Activated T-cell treated with anti-CD3 and anti-CD28 coated beads for 48 hours (primary cell): ENCODE measurements around the gene PCED1A.
A peak's percentile ranks its signal among the peaks of the same experiment; 100 is the strongest.
"Not testable (repeated sequence)": the region's sequence is repeated elsewhere in the genome, so short reads cannot be mapped to it uniquely, and the experiment has no call there.

ENCODE experiments used
- DNase-seq: peaks from one replicate; pipeline ENCODE4 v3.0.0-alpha.2; 2020; ENCODE audit warnings: low read depth

PCED1A gene

DNA sequence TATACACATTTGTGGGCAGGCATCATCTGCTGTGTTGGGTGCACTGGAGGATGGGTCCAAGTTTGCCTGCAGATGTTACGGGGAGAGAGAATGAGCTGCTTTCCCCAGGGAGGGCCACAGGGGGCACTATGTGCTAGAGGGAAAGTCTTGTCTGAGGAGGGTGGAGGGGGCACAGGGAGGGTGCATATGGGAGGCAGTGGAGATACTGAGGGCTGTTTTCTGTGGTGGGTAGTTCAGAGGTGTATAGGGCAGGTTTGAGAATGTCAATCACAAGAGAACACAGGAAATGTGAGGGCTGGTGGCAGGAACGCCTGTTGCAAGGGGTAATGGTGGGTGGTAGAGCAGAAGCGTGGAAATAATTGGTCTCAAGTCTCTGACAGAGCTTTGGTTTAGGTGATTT, 25.2 kb upstream of the PCED1A start:
- peak; percentile 56 for DNase-seq

DNA sequence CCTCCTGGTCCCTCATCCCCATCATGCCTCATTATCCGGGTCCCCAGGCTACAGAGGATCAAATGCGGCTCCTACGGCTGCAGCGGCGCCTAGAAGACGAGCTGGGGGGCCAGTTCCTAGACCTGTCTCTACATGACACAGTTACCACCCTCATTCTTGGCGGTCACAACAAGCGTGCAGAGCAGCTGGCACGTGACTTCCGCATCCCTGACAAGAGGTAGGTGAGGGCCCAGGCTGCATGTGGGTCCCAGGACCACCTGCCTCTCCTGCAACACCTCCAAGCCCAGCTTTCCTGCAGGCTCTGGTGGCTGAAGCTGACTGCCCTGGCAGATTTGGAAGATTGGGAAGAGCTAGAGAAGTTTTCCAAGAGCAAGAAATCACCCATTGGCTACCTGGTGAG, 24.6 kb upstream of the PCED1A start:
- DNase-seq: no peak

DNA sequence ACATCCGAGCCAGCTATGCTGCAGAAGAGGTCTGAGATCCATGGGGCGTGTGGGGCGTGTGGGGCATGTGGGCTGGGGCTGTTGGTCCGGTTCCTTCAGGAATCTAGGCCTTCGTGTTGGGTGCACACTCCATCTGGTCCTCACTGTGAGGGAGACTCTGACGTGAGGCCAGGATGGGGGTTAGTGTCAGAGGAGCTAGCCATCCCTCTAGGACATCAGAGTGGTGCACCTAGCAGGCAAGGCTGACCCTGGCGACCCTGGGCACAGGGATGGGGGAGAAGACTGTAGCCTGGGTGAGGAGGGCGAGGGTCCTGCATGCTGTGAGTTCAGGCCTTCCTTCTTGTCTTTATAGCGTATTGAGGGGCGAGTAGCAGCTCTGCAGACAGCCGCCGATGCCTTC, 24.2 kb upstream of the PCED1A start:
- no peak for DNase-seq

DNA sequence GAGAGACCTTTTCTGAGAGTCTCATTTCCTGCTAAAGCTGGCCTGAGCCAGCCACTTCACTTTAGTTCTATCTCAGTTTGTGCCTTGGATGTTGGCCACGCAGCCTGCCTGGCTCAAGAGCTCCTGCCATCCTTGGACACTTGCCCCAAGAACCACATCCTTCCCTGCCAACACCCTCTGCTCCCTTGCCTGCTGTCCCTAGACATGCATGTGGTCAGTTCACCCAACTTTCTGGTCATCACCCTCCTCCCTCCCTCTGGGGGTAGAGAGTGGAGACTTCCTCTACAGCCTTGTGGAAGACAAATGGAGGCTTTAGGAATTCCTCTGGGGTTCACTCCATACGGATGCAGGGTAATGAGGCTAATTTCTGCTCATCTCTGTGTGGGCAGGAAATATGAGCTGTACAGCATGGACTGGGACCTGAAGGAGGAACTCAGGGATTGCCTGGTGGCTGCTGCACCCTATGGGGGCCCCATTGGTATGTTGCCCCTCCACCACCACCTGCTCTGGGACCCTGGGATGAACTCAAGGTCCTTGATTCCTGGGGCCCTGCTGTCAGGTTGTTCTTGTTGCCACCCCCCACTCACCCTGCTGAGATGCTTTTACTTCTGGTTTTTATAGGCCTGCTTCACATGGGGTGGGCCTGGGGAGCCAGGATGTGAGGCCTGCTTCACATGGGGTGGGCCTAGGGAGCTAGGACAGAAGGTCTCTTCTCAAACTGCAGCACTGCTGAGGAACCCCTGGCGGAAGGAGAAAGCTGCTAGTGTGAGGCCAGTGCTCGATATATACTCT, 19.1 kb upstream of the PCED1A start:
- DNase-seq: no peak

DNA sequence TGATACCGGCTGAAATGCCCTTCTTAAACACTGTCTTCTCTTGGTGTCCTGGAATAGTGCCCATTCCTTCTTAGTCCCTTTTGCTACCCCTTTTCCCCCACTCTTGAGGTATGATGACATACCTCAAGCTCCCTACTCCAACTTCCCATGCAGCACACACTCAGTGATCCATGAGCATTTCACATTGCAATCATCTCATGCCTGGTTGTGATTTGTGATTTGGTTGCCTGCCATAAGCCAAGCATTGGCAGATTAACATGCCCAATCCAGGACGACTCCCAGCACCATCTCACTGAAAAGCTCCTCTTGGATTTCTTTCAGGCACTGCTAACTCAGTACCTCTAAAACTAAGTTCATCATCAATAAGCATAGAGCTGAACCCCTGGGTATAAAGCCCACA, 18.1 kb upstream of the PCED1A start:
- no peak for DNase-seq

DNA sequence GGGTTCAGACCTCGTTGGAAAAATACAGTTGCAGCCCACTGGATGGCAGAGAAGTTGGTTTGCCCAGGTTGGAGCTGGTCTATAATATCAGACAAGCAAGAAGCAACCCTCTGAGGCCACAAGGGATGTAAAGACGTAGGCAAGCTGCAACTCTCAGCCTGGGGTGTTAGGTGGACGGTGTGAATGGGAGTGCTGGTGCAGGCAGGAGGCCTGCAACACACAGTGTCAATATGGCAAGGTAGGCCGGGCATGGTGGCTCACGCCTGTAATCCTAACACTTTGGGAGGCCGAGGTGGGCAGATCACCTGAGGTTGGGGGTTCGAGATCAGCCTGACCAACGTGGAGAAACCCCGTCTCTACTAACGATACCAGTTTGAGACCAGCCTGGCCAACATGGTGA, 10.6 kb upstream of the PCED1A start:
- no peak for DNase-seq

DNA sequence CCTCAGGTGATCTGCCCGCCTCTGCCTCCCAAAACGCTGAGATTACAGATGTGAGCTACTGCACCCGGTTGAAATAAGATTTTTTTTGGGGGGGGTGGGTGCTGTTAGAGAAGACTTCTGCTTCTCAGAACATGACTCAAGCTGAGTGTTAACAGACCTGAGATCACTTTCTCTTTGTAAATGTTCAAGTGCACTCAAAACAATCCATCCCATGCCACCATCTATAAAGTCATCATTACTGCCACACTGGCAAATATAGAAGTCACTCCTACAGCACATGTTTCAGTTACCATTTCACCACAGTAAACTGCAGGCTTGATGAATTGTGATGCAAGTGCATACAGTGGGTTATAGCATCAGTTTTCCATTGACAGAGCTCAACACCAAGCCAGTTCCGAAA, 9.1 kb upstream of the PCED1A start:
- no peak for DNase-seq

DNA sequence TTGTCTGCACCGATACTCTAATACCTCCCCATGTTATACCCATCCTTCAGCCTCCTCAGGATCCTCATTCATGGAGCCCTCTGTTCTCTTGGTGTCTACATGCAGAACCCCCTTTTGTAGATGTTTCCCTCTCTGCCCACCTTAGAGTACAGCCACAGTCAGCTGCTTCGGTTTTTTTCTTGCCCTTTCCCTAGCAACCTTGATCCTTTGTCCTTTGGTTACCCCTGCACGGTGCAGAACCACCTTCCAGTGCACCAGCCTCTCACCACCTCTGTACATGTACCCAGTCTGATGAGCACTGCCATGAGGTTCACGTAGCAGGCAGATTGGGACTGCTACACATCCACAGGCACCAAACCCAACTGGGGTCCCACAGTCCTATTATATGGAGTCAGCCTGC, 7.3 kb upstream of the PCED1A start:
- DNase-seq: no peak

DNA sequence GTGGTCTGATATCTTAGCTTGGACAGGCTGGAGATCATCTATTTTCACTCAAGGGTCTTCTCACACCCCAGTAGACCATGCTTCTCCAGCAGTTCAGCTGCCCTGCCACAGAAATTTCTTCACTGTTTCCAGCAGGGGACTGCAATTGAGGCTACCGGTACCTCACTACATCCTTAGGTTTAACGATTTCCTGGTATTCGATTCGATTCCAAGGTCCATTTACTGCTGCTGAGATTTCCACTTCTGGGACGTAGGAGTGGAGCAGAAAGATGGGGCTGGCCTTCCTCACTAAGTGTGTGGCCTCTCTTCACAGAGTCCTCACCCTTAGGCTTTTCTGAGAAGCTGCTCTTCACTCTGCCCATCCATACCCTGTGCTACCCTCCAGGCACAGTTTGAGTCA, 6.2 kb upstream of the PCED1A start:
- no peak for DNase-seq

DNA sequence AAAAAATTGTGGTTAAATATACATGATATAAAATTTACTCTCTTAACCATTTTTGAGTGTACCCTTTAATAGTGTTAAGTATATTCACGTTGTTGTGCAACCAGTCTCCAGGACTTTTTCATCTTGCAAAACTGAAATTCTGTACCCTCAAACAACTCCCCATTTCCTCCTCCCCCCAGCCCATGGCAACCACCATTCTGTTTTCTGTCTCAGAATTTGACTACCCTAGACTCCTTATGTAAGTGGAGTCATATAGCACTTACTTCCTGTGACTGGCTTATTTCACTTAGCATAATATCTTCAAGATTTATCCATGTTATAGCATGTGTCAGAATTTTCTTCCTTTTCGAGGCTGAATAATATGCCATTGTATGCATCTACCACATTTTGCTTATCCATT, 5.2 kb upstream of the PCED1A start:
- no peak for DNase-seq

DNA sequence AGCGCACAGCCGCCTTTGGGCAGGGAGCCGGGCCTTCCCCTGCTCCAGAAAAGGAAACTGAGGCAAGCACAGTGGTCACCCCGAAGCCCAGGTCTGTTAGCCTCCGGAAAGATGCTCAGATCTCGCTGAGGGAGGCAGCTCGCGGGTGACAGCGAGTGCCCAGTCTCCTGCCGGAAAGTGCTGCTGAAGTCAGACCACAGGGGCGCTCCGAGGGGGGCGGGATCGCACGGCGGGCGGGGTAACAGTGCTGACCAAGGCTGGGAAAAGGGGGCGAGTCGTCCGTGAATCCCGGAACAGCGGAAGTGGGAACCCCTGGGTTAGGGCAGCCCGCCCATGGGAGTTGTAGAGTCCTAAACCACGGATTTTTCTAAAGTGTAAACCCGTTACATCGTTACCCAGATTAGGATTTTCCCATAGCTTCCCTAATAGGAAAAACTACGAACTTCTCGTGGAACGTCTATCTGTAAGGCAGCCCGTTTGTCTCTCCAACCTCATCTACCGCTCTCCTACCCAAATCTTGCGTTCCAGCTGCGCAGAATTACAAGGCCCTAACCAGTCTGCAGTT, 594 bp upstream of the PCED1A start:
- DNase-seq: no peak

DNA sequence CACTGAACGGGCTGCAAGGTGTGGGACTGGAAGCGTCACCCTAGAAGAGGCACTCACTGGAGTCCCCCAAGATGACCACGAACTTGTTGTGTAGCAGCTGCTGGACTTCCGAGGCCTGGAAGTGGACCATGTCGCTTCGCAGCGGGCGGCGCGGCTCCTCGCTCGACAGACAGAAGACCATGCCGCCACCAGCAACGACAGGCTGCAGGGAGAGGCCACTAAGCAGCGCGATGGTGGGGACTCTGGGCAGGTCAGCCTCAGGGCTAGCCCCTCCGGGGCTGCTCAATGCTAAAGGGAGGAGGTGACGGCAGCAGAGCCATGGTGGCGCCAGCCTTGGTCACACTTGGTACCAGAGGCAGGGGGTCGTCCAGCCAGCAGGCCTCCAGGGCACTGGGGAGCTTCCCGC, 720 bp downstream of the PCED1A start:
- no peak for DNase-seq

DNA sequence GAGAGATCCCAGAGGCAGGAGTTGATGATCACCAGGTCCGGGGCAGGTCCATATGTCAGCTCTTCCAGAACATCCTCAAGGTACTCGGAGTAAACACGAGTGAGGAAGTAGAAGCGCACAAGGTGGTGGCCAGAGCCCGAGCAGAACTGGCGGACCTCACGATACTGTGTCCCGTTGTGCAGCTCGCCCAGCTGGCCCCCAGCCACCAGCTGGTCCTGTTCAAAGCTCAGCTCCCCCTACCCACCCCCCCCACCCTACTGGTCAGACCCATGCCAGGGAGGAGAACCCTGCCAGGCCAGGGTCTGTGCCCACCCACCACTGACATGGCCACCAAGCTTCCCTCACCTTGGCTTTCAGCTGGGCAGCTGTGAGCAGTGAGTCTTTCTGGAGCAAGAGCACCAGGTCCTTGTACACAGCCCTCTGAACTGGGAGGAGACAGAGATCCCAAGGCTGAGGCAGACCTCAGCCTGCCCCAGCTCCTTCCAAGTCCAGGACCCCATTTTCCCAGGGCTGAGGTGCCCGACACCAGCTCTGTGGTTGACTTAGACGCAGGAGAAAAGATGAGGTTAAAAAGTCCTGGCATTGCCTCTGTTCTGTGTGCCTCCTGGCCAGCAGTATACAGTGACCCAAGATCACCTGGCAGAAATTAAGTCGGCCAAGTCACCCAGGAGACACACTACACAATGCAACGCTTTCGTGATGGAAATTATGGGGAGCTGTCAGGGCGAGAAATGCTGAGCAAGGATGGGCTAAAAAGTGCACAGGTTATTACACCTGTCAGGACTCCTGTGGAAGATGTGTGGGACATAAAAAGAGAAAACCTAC, 1.4 kb downstream of the PCED1A start:
- DNase-seq: no peak

DNA sequence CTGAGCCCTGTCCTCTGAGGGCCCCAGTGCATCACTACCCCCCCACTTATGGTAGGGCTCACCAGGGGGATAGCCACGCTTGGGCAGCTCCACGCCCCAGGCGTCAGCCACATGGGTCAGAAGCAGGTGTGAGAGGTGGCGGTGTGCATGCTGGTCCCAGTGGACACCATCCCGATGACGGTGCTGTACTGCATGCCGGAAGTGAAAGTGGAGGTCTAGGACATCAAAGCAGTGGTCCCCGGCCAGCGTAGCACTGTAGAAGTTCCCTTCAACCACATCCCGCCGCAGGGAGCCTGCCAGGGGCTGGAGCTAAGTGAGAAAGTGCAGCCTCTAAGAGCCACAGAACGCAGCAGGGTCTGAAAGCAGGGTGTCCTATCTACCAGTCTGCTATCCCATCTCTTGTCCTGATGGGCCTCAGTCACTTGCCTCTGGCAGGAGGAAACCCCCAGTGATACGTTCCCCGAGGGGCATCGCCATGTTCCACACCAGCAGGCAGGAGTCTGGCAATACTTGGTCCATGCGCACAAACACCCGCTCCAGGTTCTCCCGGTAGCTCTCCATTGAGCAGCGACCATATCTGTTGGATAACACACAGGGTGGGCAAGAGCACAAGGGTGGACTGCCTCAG, 2.2 kb downstream of the PCED1A start:
- DNase-seq: no peak

DNA sequence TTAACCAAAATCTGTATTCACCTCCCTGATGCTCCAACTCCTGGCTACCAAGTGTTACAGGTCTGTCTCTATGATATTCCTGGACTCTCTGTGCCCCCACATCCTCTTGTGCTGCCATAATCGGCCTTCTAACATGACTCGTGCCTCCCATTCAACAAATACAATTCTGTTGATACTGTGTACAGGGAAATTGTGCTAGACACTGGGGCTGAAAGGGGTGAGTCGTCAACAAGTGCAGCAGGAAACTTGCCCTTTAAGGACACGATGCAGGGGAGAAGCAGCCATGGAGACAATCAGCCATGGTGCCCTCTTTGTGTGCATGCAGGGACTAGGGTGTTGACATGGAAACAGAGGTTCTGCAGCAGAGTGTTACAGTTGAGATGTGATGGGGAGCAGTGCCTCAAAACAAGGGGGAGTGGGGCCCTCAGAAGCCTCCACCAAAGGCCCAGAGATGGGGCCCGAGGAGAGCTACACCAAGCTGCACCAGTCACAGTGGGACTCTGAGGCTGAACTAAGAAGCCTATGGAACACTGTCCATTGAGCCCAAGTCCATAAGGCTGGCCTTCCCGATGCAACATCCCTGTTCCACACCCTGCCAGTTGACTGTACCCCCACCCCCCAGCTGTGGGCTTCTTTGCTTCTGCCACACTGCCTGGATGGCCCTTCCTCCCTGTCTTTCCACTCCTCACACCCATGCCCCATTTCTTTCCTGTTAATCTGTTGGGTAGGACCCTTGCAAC, 3.1 kb downstream of the PCED1A start:
- no peak for DNase-seq

DNA sequence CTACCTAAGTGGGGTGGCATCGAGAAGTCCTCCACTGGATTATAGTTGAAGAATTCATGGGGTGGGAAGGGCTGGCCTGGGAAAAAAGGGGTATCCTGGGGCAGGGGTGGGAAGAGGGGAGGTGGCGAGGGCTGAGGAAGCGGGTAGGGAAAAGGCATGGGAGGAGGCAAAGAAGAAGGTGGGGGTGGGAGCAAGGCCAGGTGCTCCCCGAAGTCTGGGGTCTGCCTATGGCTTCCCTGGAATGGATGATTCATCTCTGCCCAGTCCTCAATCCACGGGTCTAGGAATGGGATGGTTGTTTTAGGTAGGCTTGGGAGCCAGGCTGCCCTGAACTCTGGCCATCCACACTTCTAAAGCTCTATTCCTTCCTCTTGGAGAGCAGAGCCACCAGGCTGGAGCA, 4.4 kb downstream of the PCED1A start:
- no peak for DNase-seq

DNA sequence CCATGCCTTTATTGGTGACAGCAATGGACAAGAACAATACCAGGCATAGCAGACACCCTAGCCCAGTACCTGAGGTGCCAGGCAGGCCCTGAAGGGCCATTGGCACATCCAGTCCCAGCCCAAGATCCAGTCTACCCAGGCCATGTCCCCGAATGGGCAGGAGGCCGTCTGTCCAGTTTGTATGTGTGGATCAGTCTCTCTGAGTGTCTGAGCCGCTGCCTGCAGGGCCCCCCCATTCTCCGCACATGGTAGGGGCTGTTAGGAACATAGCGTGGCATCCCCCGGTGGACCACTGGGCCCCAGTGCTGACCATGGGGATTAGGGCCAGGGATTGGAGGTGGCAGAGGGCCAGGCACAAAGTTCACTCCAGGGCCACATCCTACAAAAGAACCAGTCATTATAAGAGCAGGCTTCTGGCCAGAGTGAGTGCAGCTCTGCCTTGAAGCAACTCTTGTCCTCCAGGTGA, 5.1 kb downstream of the PCED1A start:
- no peak for DNase-seq

DNA sequence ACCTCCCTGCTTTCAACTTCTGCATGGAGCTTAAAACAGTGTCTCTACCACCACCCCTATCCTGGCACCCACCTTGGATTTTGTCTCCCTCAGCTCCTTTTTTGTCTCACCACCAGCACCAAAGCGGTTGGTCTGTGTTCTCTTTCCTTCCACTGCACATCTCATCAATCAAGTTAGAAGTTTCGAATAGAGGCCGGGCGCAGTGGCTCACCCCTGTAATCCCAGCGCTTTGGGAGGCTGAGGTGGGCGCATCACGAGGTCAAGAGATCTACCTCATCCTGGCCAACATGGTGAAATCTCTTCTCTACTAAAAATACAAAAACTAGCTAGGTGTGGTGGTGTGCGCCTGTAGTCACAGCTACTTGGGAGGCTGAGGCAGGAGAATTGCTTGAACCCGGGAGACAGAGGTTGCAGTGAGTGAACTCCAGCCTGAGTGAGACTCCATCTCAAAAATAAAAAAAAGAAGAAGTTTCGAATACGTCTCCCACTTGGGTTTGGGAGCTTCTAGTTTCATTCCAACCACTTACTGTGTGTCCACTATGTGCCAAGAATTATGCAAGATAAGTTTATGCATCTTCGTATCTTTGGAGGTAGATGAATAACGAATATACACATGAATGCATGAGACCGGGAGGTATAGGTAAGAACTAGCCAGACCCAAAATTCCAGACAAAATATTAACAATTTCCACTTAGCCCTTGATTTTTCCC, 5.9 kb downstream of the PCED1A start:
- DNase-seq: no peak

DNA sequence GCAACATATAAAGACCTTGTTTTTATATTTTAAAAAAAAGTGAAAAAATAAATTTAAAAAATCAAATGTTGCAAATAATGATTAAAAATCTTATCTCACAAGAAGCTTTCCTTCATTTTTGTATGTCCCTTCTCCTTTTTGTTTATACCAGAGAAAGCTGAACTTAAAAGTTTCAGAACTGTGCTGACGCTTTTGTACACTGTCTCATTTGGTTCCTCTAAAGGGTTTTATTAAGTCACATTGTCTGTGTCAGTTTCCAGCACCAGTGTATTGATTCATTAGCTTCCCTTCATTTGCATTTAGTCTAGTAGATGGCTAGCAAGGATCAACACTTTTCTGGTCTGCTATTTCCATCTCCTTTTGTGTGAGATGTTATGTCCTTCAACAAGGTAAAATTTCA, 6.7 kb downstream of the PCED1A start:
- no peak for DNase-seq

DNA sequence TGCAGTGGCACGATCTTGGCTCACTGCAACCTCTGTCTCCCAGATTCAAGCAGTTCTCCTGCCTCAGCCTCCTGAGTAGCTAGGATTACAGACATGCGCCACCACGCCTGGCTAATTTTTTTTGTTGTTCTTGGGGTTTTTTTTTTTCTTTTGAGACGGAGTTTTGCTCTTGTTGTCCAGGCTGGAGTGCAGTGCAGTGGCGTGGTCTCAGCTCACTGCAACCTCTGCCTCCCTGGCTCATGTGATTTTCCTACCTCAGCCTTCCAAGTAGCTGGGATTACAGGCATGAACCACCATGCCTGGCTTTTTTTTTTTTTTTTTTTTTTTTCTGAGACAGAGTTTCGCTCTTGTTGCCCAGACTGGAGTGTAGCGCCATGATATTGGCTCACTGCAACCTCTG, 9.2 kb downstream of the PCED1A start:
- DNase-seq: not testable (repeated sequence)

DNA sequence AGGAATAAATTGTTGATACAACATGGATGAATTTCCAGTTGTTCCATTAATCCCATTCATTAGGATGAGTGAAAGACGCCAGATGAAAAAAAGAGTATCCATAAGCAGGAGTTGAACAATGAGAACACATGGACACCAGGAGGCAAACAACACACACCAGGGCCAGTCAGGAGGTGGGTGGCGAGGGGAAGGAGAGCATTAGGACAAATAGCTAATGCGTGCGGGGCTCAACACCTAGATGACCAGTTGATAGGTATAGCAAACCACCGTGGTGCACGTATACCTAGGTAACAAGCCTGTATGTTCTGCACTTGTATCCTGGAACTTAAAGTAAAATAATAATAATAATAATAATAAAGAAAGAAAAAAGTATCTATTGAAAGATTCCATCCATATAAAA, 11.1 kb downstream of the PCED1A start:
- no peak for DNase-seq
